Gastroesophageal sphincter (tissue), 3 donors: Measurements from ENCODE around the gene DBF4B.

Experiments
- EP300 ChIP-seq: sonication (generic); formaldehyde crosslinking; IDR thresholded peaks from one replicate; pipeline ENCODE4 v1.6.1; 2017; ENCODE audit warnings: antibody characterized with exemption, mild to moderate bottlenecking
- POLR2A ChIP-seq, 2 donors: fragments of 450-650 bp; IDR thresholded peaks; one replicate each; pipeline ENCODE4 v1.6.1; 2017; ENCODE audit warnings: antibody characterized with exemption in 2 of 2, mild to moderate bottlenecking in 2 of 2, moderate library complexity in 1 of 2
- POLR2AphosphoS5 ChIP-seq: sonication (generic); formaldehyde crosslinking; IDR thresholded peaks from one replicate; pipeline ENCODE4 v1.6.1; 2017; ENCODE audit warnings: antibody characterized with exemption
- TF ChIP-seq, protein P1 (sequence below), 4 experiments: fragments of 200-600 bp in 2 of 4; fragments of 450-650 bp in 2 of 4; sonication (generic) in 1 of 4; IDR thresholded peaks; one replicate each; pipeline ENCODE4 v1.5.1; 2017 to 2019; ENCODE audit warnings: antibody characterized with exemption in 4 of 4, mild to moderate bottlenecking in 2 of 4, moderate library complexity in 2 of 4

DNA sequence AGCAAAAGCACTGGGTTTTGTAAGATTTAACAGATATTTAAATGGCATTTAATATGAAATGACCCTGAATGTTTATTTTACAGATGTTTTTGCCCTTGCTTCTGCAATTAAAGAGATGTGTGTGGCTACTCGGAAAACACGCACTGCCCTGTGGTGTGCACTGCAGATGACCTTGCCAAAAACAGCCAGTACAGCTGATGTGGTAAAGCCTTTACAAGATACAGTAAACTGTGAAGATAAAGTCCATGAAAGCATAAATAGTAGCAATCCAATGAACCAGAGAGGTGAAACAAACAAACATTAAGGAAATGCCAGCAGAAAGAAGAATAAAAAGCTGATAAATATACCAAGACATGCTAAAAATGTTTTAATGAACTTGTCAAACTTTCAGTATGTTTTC is 34.6 kb upstream of the DBF4B start:
- TF ChIP-seq, protein P1, sequence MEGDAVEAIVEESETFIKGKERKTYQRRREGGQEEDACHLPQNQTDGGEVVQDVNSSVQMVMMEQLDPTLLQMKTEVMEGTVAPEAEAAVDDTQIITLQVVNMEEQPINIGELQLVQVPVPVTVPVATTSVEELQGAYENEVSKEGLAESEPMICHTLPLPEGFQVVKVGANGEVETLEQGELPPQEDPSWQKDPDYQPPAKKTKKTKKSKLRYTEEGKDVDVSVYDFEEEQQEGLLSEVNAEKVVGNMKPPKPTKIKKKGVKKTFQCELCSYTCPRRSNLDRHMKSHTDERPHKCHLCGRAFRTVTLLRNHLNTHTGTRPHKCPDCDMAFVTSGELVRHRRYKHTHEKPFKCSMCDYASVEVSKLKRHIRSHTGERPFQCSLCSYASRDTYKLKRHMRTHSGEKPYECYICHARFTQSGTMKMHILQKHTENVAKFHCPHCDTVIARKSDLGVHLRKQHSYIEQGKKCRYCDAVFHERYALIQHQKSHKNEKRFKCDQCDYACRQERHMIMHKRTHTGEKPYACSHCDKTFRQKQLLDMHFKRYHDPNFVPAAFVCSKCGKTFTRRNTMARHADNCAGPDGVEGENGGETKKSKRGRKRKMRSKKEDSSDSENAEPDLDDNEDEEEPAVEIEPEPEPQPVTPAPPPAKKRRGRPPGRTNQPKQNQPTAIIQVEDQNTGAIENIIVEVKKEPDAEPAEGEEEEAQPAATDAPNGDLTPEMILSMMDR (IDR thresholded peaks at IDR 0.05) = no peak
- TF ChIP-seq POLR2AphosphoS5 = no peak
- no peak for TF ChIP-seq POLR2A (IDR thresholded peaks at IDR 0.05)
- TF ChIP-seq EP300 = no peak
